Stomach (tissue), 9 donors: ENCODE measurements around the gene MAB21L2. TPM values are rescaled to one million over a fixed set of nuclear protein-coding genes. Genes with fewer than 3 reads are reported as not detected.

Source experiments
- DNase-seq, 2 donors: peaks; one replicate each; pipeline versions ENCODE4 v3.0.0 to v3.0.0-alpha.2; 2013 to 2019
- H3K27ac ChIP-seq, 5 donors: fragments of 200-600 bp in 4 of 5; sonication (generic) in 4 of 5; one replicate each; pipeline ENCODE4 v1.5.1; 2013 to 2019; ENCODE audit warnings: mild to moderate bottlenecking in 1 of 5, moderate library complexity in 1 of 5
- H3K27me3 ChIP-seq, 3 donors: fragments of 200-600 bp; sonication (generic); one replicate each; pipeline ENCODE4 v1.5.1; 2017 to 2019; ENCODE audit warnings: mixed run types in 1 of 3
- H3K36me3 ChIP-seq, 4 donors: fragments of 200-600 bp; sonication (generic); 1 replicate in 3 of 4; 2 replicates in 1 of 4; pipeline ENCODE4 v1.5.1; 2016 to 2019
- H3K4me1 ChIP-seq, 4 donors: fragments of 200-600 bp; sonication (generic); one replicate each; pipeline ENCODE4 v1.5.1; 2016 to 2019
- H3K4me3 ChIP-seq, 4 donors: fragments of 200-600 bp; sonication (generic) in 3 of 4; one replicate each; pipeline ENCODE4 v1.5.1; 2016 to 2019; ENCODE audit warnings: mild to moderate bottlenecking in 1 of 4
- H3K9me3 ChIP-seq, 4 donors: fragments of 200-600 bp; sonication (generic); one replicate each; pipeline ENCODE4 v1.5.1; 2016 to 2019
- CTCF ChIP-seq, 7 experiments: fragments of 450-650 bp in 4 of 7; fragments of 200-600 bp in 3 of 7; sonication (generic) in 3 of 7; IDR thresholded peaks; one replicate each; pipeline ENCODE4 v1.5.1; 2016 to 2019; ENCODE audit warnings: antibody characterized with exemption in 7 of 7, control low read depth in 2 of 7, mild to moderate bottlenecking in 1 of 7
- EP300 ChIP-seq: sonication (generic); formaldehyde crosslinking; IDR thresholded peaks from one replicate; pipeline ENCODE4 v1.6.1; 2017; ENCODE audit warnings: antibody characterized with exemption
- POLR2A ChIP-seq, 4 donors: fragments of 450-650 bp; IDR thresholded peaks; one replicate each; pipeline ENCODE4 v1.6.1; 2016; ENCODE audit warnings: antibody characterized with exemption in 4 of 4, control low read depth in 2 of 4, mild to moderate bottlenecking in 1 of 4, moderate library complexity in 1 of 4
- POLR2AphosphoS5 ChIP-seq, 3 donors: sonication (generic); formaldehyde crosslinking; IDR thresholded peaks; one replicate each; pipeline ENCODE4 v1.6.1; 2016; ENCODE audit warnings: antibody characterized with exemption in 3 of 3
- WGBS, 5 donors: extraction: QIAGEN DNeasy Blood & Tissue Kit in 3 of 5; methylation state at CpG; one replicate each; pipeline versions ENCODE4 v1.1.5 to v1.1.7; 2013 to 2018; 5-methylcytosine and 5-hydroxymethylcytosine counted together
- intact Hi-C: fragments of 100-400 bp; cut with DNase I; formaldehyde crosslinking; loops from one replicate; pipeline ENCODE4 v1.15.1; 2023; ENCODE audit warnings: low total_unique reads
- polyA plus RNA-seq, 3 donors: library from polyadenylated mRNA; stranded (reverse); fragments of 200-250 nt; gene quantifications; one replicate each; pipeline ENCODE4 v1.2.3, GENCODE V29; 2013
- total RNA-seq, 5 donors: library from RNA; depleted of rRNA; stranded (reverse); fragments of >200 nt; gene quantifications; one replicate each; pipeline versions ENCODE4 v1.1.0 to v1.2.3, GENCODE V29; 2014 to 2016
- donor health status: healthy with polysubstance abuse.
- donor health status: Bipolar disorder and iron deficiency.
- donor health status: healthy.

Gene MAB21L2
- total and polyA plus RNA-seq, 8 donors: 0.08 to 95.9 (median 1.1) TPM; not detected in 4

- peak overlapping the region in 2 of 5 donors; percentile 6 to 68 for H3K27ac ChIP-seq
- WGBS, 5 donors: 63 to 77% (median 67%) methylated on average over 12 of the region's 12 CpGs
Measured at GRCh38 chr4:150578745-150579501, 3.0 kb upstream of the MAB21L2 start.

GRCh38 chr4:150579551-150580234 lies 2.3 kb upstream of the MAB21L2 start:
- TF ChIP-seq EP300: no peak
- peak overlapping the region in 3 of 5 donors; percentile 6 to 68 (median 36) for H3K27ac ChIP-seq
- peaks cover 0 to 12% (median 4%) of the 10 kb centered on the region in 4 donors for H3K9me3 ChIP-seq
- peaks cover 0 to 13% (median 6%) of the 10 kb centered on the region in 4 donors for H3K4me1 ChIP-seq
- H3K27me3 ChIP-seq: no peaks in the 10 kb centered on the region
- H3K4me3 ChIP-seq: peak overlapping the region; percentile 35 to 39 (median 36)
- DNase-seq: peak in 1 of 2 donors; percentile 70
- intact Hi-C loops: no loop called here
- H3K36me3 ChIP-seq: peaks cover 7 to 18% (median 16%) of the 10 kb centered on the region in 4 donors
- WGBS, 5 donors: 49 to 63% (median 51%) methylated on average over 41 to 66 of the region's 66 CpGs

More at GRCh38 chr4:150578745-150579501, 3.0 kb upstream of the MAB21L2 start:
- H3K4me3 ChIP-seq: peak overlapping the region; percentile 35 to 39 (median 36)
- H3K36me3 ChIP-seq: peaks cover 7 to 17% (median 15%) of the 10 kb centered on the region in 4 donors
- H3K4me1 ChIP-seq: peaks cover 0 to 13% (median 6%) of the 10 kb centered on the region in 4 donors
- intact Hi-C loops: no loop called here
- H3K27me3 ChIP-seq: no peaks in the 10 kb centered on the region
- no peak for TF ChIP-seq POLR2AphosphoS5 (IDR thresholded peaks at IDR 0.05)
- TF ChIP-seq POLR2A (IDR thresholded peaks at IDR 0.05): no peak
- no peak for TF ChIP-seq CTCF (IDR thresholded peaks at IDR 0.05)
- no peak for TF ChIP-seq EP300
- peak in 1 of 2 donors; percentile 42 for DNase-seq
- H3K9me3 ChIP-seq: peaks cover 0 to 12% (median 4%) of the 10 kb centered on the region in 4 donors

- peak overlapping the region in 2 of 5 donors; percentile 36 to 68 for H3K27ac ChIP-seq
- peak overlapping the region in 3 of 4 donors; percentile 35 to 39 (median 37) for H3K4me3 ChIP-seq
- peaks cover 0 to 13% (median 6%) of the 10 kb centered on the region in 4 donors for H3K4me1 ChIP-seq
- peaks cover 7 to 18% (median 16%) of the 10 kb centered on the region in 4 donors for H3K36me3 ChIP-seq
- no peaks in the 10 kb centered on the region for H3K27me3 ChIP-seq
- TF ChIP-seq CTCF (IDR thresholded peaks at IDR 0.05) (no peak), POLR2A (IDR thresholded peaks at IDR 0.05) (no peak), EP300 (no peak), POLR2AphosphoS5 (IDR thresholded peaks at IDR 0.05) (no peak)
- no peak for DNase-seq
- intact Hi-C loops: no loop called here
- peaks cover 0 to 12% (median 4%) of the 10 kb centered on the region in 4 donors for H3K9me3 ChIP-seq
- WGBS, 5 donors: 89 to 95% (median 91%) methylated on average over 9 of the region's 9 CpGs
Measured at GRCh38 chr4:150580306-150580705, 1.6 kb upstream of the MAB21L2 start.

GRCh38 chr4:150581056-150581605 lies 820 bp upstream of the MAB21L2 start:
- Histone ChIP-seq H3K4me1 (peaks cover 0 to 13% (median 6%) of the 10 kb centered on the region in 4 donors), H3K27ac (no peak overlapping the region), H3K27me3 (no peaks in the 10 kb centered on the region), H3K9me3 (peaks cover 0 to 12% (median 4%) of the 10 kb centered on the region in 4 donors), H3K4me3 (no peak overlapping the region), H3K36me3 (peaks cover 7 to 18% (median 16%) of the 10 kb centered on the region in 4 donors)
- 93 to 98% (median 95%) methylated on average over 7 of the region's 7 CpGs for WGBS, 5 donors
- DNase-seq: no peak
- intact Hi-C loops: no loop called here
- no peak for TF ChIP-seq CTCF (IDR thresholded peaks at IDR 0.05)
- no peak for TF ChIP-seq POLR2AphosphoS5 (IDR thresholded peaks at IDR 0.05)
- no peak for TF ChIP-seq EP300
- TF ChIP-seq POLR2A (IDR thresholded peaks at IDR 0.05): no peak
